HCT116 (cell line): ENCODE data around the gene MOB3B.

Experiments used
- EGR1 ChIP-seq: IDR thresholded peaks from 2 replicates; pipeline ENCODE4 v1.6.1; 2012; ENCODE audit warnings: low read depth
- JUND ChIP-seq: IDR thresholded peaks from 2 replicates; pipeline ENCODE4 v1.6.1; 2012
- POLR2A ChIP-seq: IDR thresholded peaks from 2 replicates; pipeline ENCODE4 v1.7.0; 2011; ENCODE audit warnings: borderline replicate concordance; ENCODE audit not compliant: insufficient read depth, insufficient read length; ENCODE audit errors: extremely low read depth
- POLR2AphosphoS5 ChIP-seq: IDR thresholded peaks from 2 replicates; pipeline ENCODE4 v1.6.1; 2011; ENCODE audit warnings: mild to moderate bottlenecking, low read depth, low read length, moderate library complexity
- TCF7L2 ChIP-seq: IDR thresholded peaks from 2 replicates; pipeline ENCODE4 v1.7.0; 2011; ENCODE audit warnings: borderline replicate concordance, inconsistent platforms; ENCODE audit not compliant: insufficient read depth, insufficient read length; ENCODE audit errors: extremely low read depth
- TF ChIP-seq, protein P1 (sequence below), 3 experiments: fragments of 200-600 bp in 1 of 3; sonication (generic) in 1 of 3; IDR thresholded peaks in 2 of 3; conservative IDR thresholded peaks in 1 of 3; 2 replicates each; pipeline ENCODE4 v1.5.1; 2012 to 2017; ENCODE audit warnings: low read depth in 2 of 3, low read length in 2 of 3, antibody characterized with exemption in 1 of 3, borderline replicate concordance in 1 of 3, control low read depth in 1 of 3, mild to moderate bottlenecking in 1 of 3, mixed read lengths in 1 of 3, mixed run types in 1 of 3, moderate library complexity in 1 of 3; ENCODE audit not compliant: insufficient read depth in 1 of 3
- TF ChIP-seq, protein P2 (sequence below): IDR thresholded peaks from 2 replicates; pipeline ENCODE4 v1.6.1; 2012

DNA sequence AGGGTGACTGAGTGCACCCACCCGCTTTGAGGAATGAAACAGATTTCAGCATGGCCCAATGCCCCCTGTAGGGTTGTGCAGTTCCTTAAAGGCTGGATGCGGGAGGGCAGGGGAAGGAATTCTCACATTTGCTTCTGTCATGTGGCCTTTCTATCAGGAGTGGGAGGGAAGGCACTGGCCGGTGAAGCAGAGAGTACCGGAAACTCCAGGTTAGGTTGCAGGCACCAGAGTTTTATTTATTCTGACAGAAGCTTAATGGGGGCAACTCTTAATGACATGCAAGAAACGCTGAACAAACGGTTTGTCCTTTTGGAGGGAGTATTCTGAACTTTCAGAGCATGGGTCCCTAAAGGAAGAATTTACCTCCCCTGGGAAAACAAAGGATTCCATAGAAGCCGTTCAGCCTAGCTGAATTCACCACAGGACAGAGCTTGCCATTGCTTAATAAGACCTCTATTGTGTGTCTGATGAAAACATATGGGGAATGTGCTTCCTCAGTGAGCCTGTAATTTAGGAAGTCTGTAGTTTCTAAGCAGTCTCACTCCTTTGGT, 188.6 kb downstream of the MOB3B start:
- TF ChIP-seq, protein P1, sequence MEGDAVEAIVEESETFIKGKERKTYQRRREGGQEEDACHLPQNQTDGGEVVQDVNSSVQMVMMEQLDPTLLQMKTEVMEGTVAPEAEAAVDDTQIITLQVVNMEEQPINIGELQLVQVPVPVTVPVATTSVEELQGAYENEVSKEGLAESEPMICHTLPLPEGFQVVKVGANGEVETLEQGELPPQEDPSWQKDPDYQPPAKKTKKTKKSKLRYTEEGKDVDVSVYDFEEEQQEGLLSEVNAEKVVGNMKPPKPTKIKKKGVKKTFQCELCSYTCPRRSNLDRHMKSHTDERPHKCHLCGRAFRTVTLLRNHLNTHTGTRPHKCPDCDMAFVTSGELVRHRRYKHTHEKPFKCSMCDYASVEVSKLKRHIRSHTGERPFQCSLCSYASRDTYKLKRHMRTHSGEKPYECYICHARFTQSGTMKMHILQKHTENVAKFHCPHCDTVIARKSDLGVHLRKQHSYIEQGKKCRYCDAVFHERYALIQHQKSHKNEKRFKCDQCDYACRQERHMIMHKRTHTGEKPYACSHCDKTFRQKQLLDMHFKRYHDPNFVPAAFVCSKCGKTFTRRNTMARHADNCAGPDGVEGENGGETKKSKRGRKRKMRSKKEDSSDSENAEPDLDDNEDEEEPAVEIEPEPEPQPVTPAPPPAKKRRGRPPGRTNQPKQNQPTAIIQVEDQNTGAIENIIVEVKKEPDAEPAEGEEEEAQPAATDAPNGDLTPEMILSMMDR (IDR thresholded peaks at IDR 0.05 in 2 of 3, conservative IDR thresholded peaks at IDR 0.05 in 1 of 3; ENCODE audit: borderline replicate concordance in 1 of 3, insufficient read depth in 1 of 3, low read depth in 2 of 3, low read length in 2 of 3), result no peak
- TF ChIP-seq TCF7L2 (no peak), POLR2A (no peak), EGR1 (no peak), JUND (no peak), POLR2AphosphoS5 (no peak)
- TF ChIP-seq, protein P2, sequence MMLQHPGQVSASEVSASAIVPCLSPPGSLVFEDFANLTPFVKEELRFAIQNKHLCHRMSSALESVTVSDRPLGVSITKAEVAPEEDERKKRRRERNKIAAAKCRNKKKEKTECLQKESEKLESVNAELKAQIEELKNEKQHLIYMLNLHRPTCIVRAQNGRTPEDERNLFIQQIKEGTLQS, result no peak
